G401.6 (cell line): ENCODE data around the gene CAMKMT.
"Not testable (repeated sequence)": the region's sequence is repeated elsewhere in the genome, so short reads cannot be mapped to it uniquely, and the experiment has no call there.

Experiments used
- FAIRE-seq: peaks from 2 replicates; lab custom pipeline; 2012; peaks lifted over from hg19 to GRCh38; lab: Jason Lieb, UNC

Gene CAMKMT

GRCh38 chr2:44360749-44361329 is 908 bp upstream of the CAMKMT start:
- no peak for FAIRE-seq

GRCh38 chr2:44362207-44363015 is 664 bp downstream of the CAMKMT start:
- no peak for FAIRE-seq

- FAIRE-seq, result no peak
Measured at GRCh38 chr2:44364604-44365003, 2.9 kb downstream of the CAMKMT start.

- FAIRE-seq, result no peak
Measured at GRCh38 chr2:44367591-44367990, 5.8 kb downstream of the CAMKMT start.

GRCh38 chr2:44369392-44369791 is 7.6 kb downstream of the CAMKMT start:
- no peak for FAIRE-seq

- peak; percentile 31 for FAIRE-seq
Measured at GRCh38 chr2:44371445-44371844, 9.7 kb downstream of the CAMKMT start.

GRCh38 chr2:44372246-44372645 is 10.5 kb downstream of the CAMKMT start:
- FAIRE-seq, result no peak

GRCh38 chr2:44377486-44377885 is 15.7 kb downstream of the CAMKMT start:
- no peak for FAIRE-seq

- FAIRE-seq, result not testable (repeated sequence)
Measured at GRCh38 chr2:44385226-44385625, 23.5 kb downstream of the CAMKMT start.

GRCh38 chr2:44388877-44389276 is 27.1 kb downstream of the CAMKMT start:
- FAIRE-seq, result no peak

- peak; percentile 50 for FAIRE-seq
Measured at GRCh38 chr2:44389895-44390294, 28.1 kb downstream of the CAMKMT start.

GRCh38 chr2:44392338-44392943 is 30.7 kb downstream of the CAMKMT start:
- peak; percentile 90 for FAIRE-seq

GRCh38 chr2:44397447-44398175 is 35.9 kb downstream of the CAMKMT start:
- no peak for FAIRE-seq

GRCh38 chr2:44398243-44398897 is 36.6 kb downstream of the CAMKMT start:
- FAIRE-seq, result no peak

GRCh38 chr2:44420725-44421124 is 59.0 kb downstream of the CAMKMT start:
- FAIRE-seq, result no peak

GRCh38 chr2:44424211-44424610 is 62.5 kb downstream of the CAMKMT start:
- no peak for FAIRE-seq

GRCh38 chr2:44429034-44429433 is 67.3 kb downstream of the CAMKMT start:
- FAIRE-seq, result no peak

- no peak for FAIRE-seq
Measured at GRCh38 chr2:44430342-44430741, 68.6 kb downstream of the CAMKMT start.

- no peak for FAIRE-seq
Measured at GRCh38 chr2:44433895-44434294, 72.1 kb downstream of the CAMKMT start.

GRCh38 chr2:44441200-44441599 is 79.5 kb downstream of the CAMKMT start:
- FAIRE-seq, result no peak

- no peak for FAIRE-seq
Measured at GRCh38 chr2:44442019-44442418, 80.3 kb downstream of the CAMKMT start.

GRCh38 chr2:44443517-44443916 is 81.8 kb downstream of the CAMKMT start:
- no peak for FAIRE-seq
